Keratinocyte (primary cell): ENCODE data around the gene SPAG9.

ENCODE experiments used
- EZH2 ChIP-seq: IDR thresholded peaks from one replicate; pipeline ENCODE4 v1.6.1; 2012; ENCODE audit warnings: inconsistent platforms, mild to moderate bottlenecking, low read length, moderate library complexity
- TF ChIP-seq, protein P1 (sequence below), 3 experiments: IDR thresholded peaks in 1 of 3; conservative IDR thresholded peaks in 1 of 3; optimal IDR thresholded peaks in 1 of 3; 2 replicates in 2 of 3; 3 replicates in 1 of 3; pipeline versions ENCODE3 to v1.5.1; 2011; ENCODE audit warnings: low read length in 3 of 3, mild to moderate bottlenecking in 3 of 3, moderate library complexity in 2 of 3, control low read depth in 1 of 3, inconsistent platforms in 1 of 3; ENCODE audit not compliant: insufficient read depth in 2 of 3; ENCODE audit errors: extremely low read depth in 1 of 3

GRCh38 chr17:51103050-51103449, 17.6 kb downstream of the SPAG9 start:
- TF ChIP-seq, protein P1, sequence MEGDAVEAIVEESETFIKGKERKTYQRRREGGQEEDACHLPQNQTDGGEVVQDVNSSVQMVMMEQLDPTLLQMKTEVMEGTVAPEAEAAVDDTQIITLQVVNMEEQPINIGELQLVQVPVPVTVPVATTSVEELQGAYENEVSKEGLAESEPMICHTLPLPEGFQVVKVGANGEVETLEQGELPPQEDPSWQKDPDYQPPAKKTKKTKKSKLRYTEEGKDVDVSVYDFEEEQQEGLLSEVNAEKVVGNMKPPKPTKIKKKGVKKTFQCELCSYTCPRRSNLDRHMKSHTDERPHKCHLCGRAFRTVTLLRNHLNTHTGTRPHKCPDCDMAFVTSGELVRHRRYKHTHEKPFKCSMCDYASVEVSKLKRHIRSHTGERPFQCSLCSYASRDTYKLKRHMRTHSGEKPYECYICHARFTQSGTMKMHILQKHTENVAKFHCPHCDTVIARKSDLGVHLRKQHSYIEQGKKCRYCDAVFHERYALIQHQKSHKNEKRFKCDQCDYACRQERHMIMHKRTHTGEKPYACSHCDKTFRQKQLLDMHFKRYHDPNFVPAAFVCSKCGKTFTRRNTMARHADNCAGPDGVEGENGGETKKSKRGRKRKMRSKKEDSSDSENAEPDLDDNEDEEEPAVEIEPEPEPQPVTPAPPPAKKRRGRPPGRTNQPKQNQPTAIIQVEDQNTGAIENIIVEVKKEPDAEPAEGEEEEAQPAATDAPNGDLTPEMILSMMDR (optimal IDR thresholded peaks at IDR 0.05 in 1 of 3, IDR thresholded peaks at IDR 0.05 in 1 of 3, conservative IDR thresholded peaks at IDR 0.05 in 1 of 3; ENCODE audit: extremely low read depth in 1 of 3, insufficient read depth in 2 of 3, low read length in 3 of 3): no peak
- TF ChIP-seq EZH2: no peak
